Testis (tissue), 2 donors: Measurements from ENCODE around the gene SF3B1.

ENCODE experiments used
- CTCF ChIP-seq, 3 experiments: fragments of 450-650 bp in 2 of 3; fragments of 200-600 bp in 1 of 3; sonication (generic) in 1 of 3; IDR thresholded peaks; one replicate each; pipeline ENCODE4 v1.5.1; 2016 to 2019; ENCODE audit warnings: antibody characterized with exemption in 3 of 3, mild to moderate bottlenecking in 2 of 3, moderate library complexity in 1 of 3
- POLR2A ChIP-seq: fragments of 450-650 bp; IDR thresholded peaks from one replicate; pipeline ENCODE4 v1.6.1; 2017; ENCODE audit warnings: antibody characterized with exemption, mild to moderate bottlenecking, moderate library complexity

GRCh38 chr2:197425550-197425949, 9.3 kb downstream of the SF3B1 start:
- TF ChIP-seq POLR2A: no peak
- TF ChIP-seq CTCF (IDR thresholded peaks at IDR 0.05): no peak
